ENCODE results near the gene JPH4.

GRCh38 chr14:23590198-23590597 lies 11.6 kb upstream of the JPH4 start:
- TF ChIP-seq CTCF (IDR thresholded peaks at IDR 0.05; ENCODE audit: low read length) (no peak), EZH2 (IDR thresholded peaks at IDR 0.05; ENCODE audit: borderline replicate concordance, low read length) (no peak)
